Sigmoid colon (tissue), 7 donors: ENCODE results near the gene SLC6A1. TPM values are rescaled to one million over a fixed set of nuclear protein-coding genes. Genes with fewer than 3 reads are reported as not detected.

Source experiments
- DNase-seq: peaks from one replicate; pipeline ENCODE4 v3.0.0-alpha.2; 2019
- H3K27ac ChIP-seq, 4 donors: fragments of 200-600 bp; sonication (generic); one replicate each; pipeline ENCODE4 v1.5.1; 2016 to 2019; ENCODE audit warnings: mild to moderate bottlenecking in 1 of 4
- H3K27me3 ChIP-seq, 3 donors: fragments of 200-600 bp; sonication (generic); one replicate each; pipeline ENCODE4 v1.5.1; 2019; ENCODE audit warnings: mild to moderate bottlenecking in 1 of 3
- H3K36me3 ChIP-seq, 4 donors: fragments of 200-600 bp; sonication (generic); one replicate each; pipeline ENCODE4 v1.5.1; 2016 to 2019
- H3K4me1 ChIP-seq, 4 donors: fragments of 200-600 bp; sonication (generic); one replicate each; pipeline ENCODE4 v1.5.1; 2017 to 2019
- H3K4me3 ChIP-seq, 4 donors: fragments of 200-600 bp; sonication (generic); one replicate each; pipeline ENCODE4 v1.5.1; 2017 to 2019; ENCODE audit warnings: mild to moderate bottlenecking in 2 of 4, moderate library complexity in 1 of 4
- H3K9me3 ChIP-seq, 4 donors: fragments of 200-600 bp in 3 of 4; sonication (generic) in 3 of 4; one replicate each; pipeline versions ENCODE4 v1.5.1 to v1.6.1; 2013 to 2019
- CTCF ChIP-seq, 4 experiments: fragments of 450-650 bp in 3 of 4; fragments of 200-600 bp in 1 of 4; IDR thresholded peaks; one replicate each; pipeline ENCODE4 v1.5.1; 2016 to 2019; ENCODE audit warnings: antibody characterized with exemption in 4 of 4, mild to moderate bottlenecking in 3 of 4, moderate library complexity in 2 of 4
- EP300 ChIP-seq, 4 donors: sonication (generic); formaldehyde crosslinking; IDR thresholded peaks; one replicate each; pipeline ENCODE4 v1.6.1; 2017; ENCODE audit warnings: antibody characterized with exemption in 4 of 4
- POLR2A ChIP-seq, 2 donors: fragments of 450-650 bp; IDR thresholded peaks; one replicate each; pipeline ENCODE4 v1.6.1; 2016; ENCODE audit warnings: antibody characterized with exemption in 2 of 2, mild to moderate bottlenecking in 2 of 2, moderate library complexity in 2 of 2
- POLR2AphosphoS5 ChIP-seq, 4 donors: sonication (generic); formaldehyde crosslinking; IDR thresholded peaks; one replicate each; pipeline ENCODE4 v1.6.1; 2017; ENCODE audit warnings: antibody characterized with exemption in 4 of 4
- WGBS, 2 donors: extraction: QIAGEN DNeasy Blood & Tissue Kit; methylation state at CpG; one replicate each; pipeline ENCODE4 v1.1.7; 2013; 5-methylcytosine and 5-hydroxymethylcytosine counted together
- intact Hi-C: fragments of 100-400 bp; cut with DNase I; formaldehyde crosslinking; loops from one replicate; pipeline ENCODE4 v1.15.1; 2023
- polyA plus RNA-seq, 3 donors: library from polyadenylated mRNA; stranded (reverse); fragments of 200-250 nt; gene quantifications; one replicate each; pipeline ENCODE4 v1.2.3, GENCODE V29; 2013
- total RNA-seq, 4 donors: library from RNA; depleted of rRNA; stranded (reverse); fragments of >200 nt; gene quantifications; one replicate each; pipeline ENCODE4 v1.1.0, GENCODE V29; 2016
- donor health status: healthy with polysubstance abuse.
- donor health status: Bipolar disorder and iron deficiency.
- donor health status: healthy.

SLC6A1 gene
- total and polyA plus RNA-seq, 7 donors, result under 0.01 to 1.4 (median 0.29) TPM; not detected in 1

GRCh38 chr3:11020764-11021163 lies 28.2 kb downstream of the SLC6A1 start:
- Histone ChIP-seq H3K27ac (no peak overlapping the region), H3K36me3 (no peaks in the 10 kb centered on the region), H3K4me1 (no peaks in the 10 kb centered on the region), H3K4me3 (no peak overlapping the region), H3K9me3 (no peaks in the 10 kb centered on the region), H3K27me3 (peaks cover 0 to 4% (median 3%) of the 10 kb centered on the region in 3 donors)
- TF ChIP-seq EP300 (IDR thresholded peaks at IDR 0.05), result no peak
- no peak for TF ChIP-seq POLR2AphosphoS5 (IDR thresholded peaks at IDR 0.05)
- TF ChIP-seq POLR2A (IDR thresholded peaks at IDR 0.05), result no peak
- TF ChIP-seq CTCF (IDR thresholded peaks at IDR 0.05), result no peak
- DNase-seq, result no peak
- intact Hi-C loops, result no loop called here
- WGBS, 2 donors, result 66 to 71% methylated on average over 2 of the region's 2 CpGs

- no peak overlapping the region for H3K27ac ChIP-seq
- H3K4me3 ChIP-seq, result no peak overlapping the region
- H3K36me3 ChIP-seq, result no peaks in the 10 kb centered on the region
- no peak for DNase-seq
- no peak for TF ChIP-seq EP300 (IDR thresholded peaks at IDR 0.05)
- TF ChIP-seq POLR2A (IDR thresholded peaks at IDR 0.05), result no peak
- no peak for TF ChIP-seq POLR2AphosphoS5 (IDR thresholded peaks at IDR 0.05)
- TF ChIP-seq CTCF (IDR thresholded peaks at IDR 0.05), result no peak
- WGBS, 2 donors, result 74% methylated on average over 8 of the region's 8 CpGs
- intact Hi-C loops, result no loop called here
- peaks cover 0 to 3% (median 0%) of the 10 kb centered on the region in 3 donors for H3K27me3 ChIP-seq
- no peaks in the 10 kb centered on the region for H3K9me3 ChIP-seq
- no peaks in the 10 kb centered on the region for H3K4me1 ChIP-seq
Observed at GRCh38 chr3:11021611-11022011, 29.1 kb downstream of the SLC6A1 start.

- intact Hi-C loops, result no loop called here
- no peaks in the 10 kb centered on the region for H3K4me1 ChIP-seq
Observed at GRCh38 chr3:11022115-11022514, 29.6 kb downstream of the SLC6A1 start.

GRCh38 chr3:11024181-11024580 lies 31.6 kb downstream of the SLC6A1 start:
- TF ChIP-seq EP300 (IDR thresholded peaks at IDR 0.05) (no peak), CTCF (IDR thresholded peaks at IDR 0.05) (no peak), POLR2AphosphoS5 (IDR thresholded peaks at IDR 0.05) (no peak), POLR2A (IDR thresholded peaks at IDR 0.05) (no peak)
- H3K27me3 ChIP-seq, result no peaks in the 10 kb centered on the region
- no peak overlapping the region for H3K4me3 ChIP-seq
- no peak for DNase-seq
- H3K9me3 ChIP-seq, result no peaks in the 10 kb centered on the region
- H3K4me1 ChIP-seq, result no peaks in the 10 kb centered on the region
- H3K27ac ChIP-seq, result no peak overlapping the region
- WGBS, 2 donors, result 64 to 82% methylated on average over 4 of the region's 4 CpGs
- intact Hi-C loops, result no loop called here
- H3K36me3 ChIP-seq, result no peaks in the 10 kb centered on the region

More at GRCh38 chr3:11022115-11022514, 29.6 kb downstream of the SLC6A1 start:
- TF ChIP-seq POLR2AphosphoS5 (IDR thresholded peaks at IDR 0.05) (no peak), POLR2A (IDR thresholded peaks at IDR 0.05) (no peak), EP300 (IDR thresholded peaks at IDR 0.05) (no peak), CTCF (IDR thresholded peaks at IDR 0.05) (no peak)
- H3K9me3 ChIP-seq, result no peaks in the 10 kb centered on the region
- peaks cover 0 to 3% (median 0%) of the 10 kb centered on the region in 3 donors for H3K27me3 ChIP-seq
- H3K27ac ChIP-seq, result no peak overlapping the region
- H3K4me3 ChIP-seq, result no peak overlapping the region
- no peak for DNase-seq
- WGBS, 2 donors, result 80 to 84% methylated on average over 10 of the region's 10 CpGs
- no peaks in the 10 kb centered on the region for H3K36me3 ChIP-seq

- Histone ChIP-seq H3K9me3 (no peaks in the 10 kb centered on the region), H3K36me3 (no peaks in the 10 kb centered on the region), H3K27me3 (peaks cover 0 to 3% (median 0%) of the 10 kb centered on the region in 3 donors), H3K4me1 (no peaks in the 10 kb centered on the region), H3K27ac (no peak overlapping the region), H3K4me3 (no peak overlapping the region)
- TF ChIP-seq CTCF (IDR thresholded peaks at IDR 0.05) (no peak), POLR2AphosphoS5 (IDR thresholded peaks at IDR 0.05) (no peak), EP300 (IDR thresholded peaks at IDR 0.05) (no peak), POLR2A (IDR thresholded peaks at IDR 0.05) (no peak)
- intact Hi-C loops, result no loop called here
- DNase-seq, result no peak
- 45 to 74% methylated on average over 3 of the region's 3 CpGs for WGBS, 2 donors
Observed at GRCh38 chr3:11029948-11030347, 37.4 kb downstream of the SLC6A1 start.
